Transverse colon (tissue), 3 donors: ENCODE results near the gene SQSTM1.

ENCODE experiments used
- CTCF ChIP-seq, 5 experiments: fragments of 200-600 bp in 3 of 5; fragments of 450-650 bp in 2 of 5; sonication (generic) in 3 of 5; IDR thresholded peaks; 1 replicate in 2 of 5; 2 replicates in 3 of 5; pipeline ENCODE4 v1.5.1; 2016 to 2017; ENCODE audit warnings: antibody characterized with exemption in 5 of 5, inconsistent platforms in 3 of 5, mild to moderate bottlenecking in 2 of 5, moderate library complexity in 1 of 5
- EP300 ChIP-seq: sonication (generic); formaldehyde crosslinking; IDR thresholded peaks from one replicate; pipeline ENCODE4 v1.6.1; 2017; ENCODE audit warnings: antibody characterized with exemption, low read depth
- POLR2A ChIP-seq: fragments of 450-650 bp; IDR thresholded peaks from one replicate; pipeline ENCODE4 v1.6.1; 2016; ENCODE audit warnings: antibody characterized with exemption, mild to moderate bottlenecking, moderate library complexity

- TF ChIP-seq CTCF (IDR thresholded peaks at IDR 0.05) = no peak
- no peak for TF ChIP-seq EP300
- TF ChIP-seq POLR2A = no peak
These were observed 23.7 kb upstream of the SQSTM1 start for GRCh38 chr5:179796877-179797608.
